ENCODE data around the gene C2orf42.
"Not testable (repeated sequence)": the region's sequence is repeated elsewhere in the genome, so short reads cannot be mapped to it uniquely, and the experiment has no call there.

C2orf42 gene

GRCh38 chr2:70190418-70191243 lies at the start of gene C2orf42:
TSS of gene C2orf42 (minus strand) at chr2:70191019. CDS start at chr2:70181985, 9,034 bp downstream.
- peak; percentile 89 for DNase-seq (ENCODE audit: low read depth)

GRCh38 chr2:70240599-70240998 lies 49.8 kb upstream of the C2orf42 start:
- DNase-seq (ENCODE audit: low read depth) = no peak

GRCh38 chr2:70233926-70234325 lies 43.1 kb upstream of the C2orf42 start:
- DNase-seq (ENCODE audit: low read depth) = no peak

GRCh38 chr2:70226781-70227180 lies 36.0 kb upstream of the C2orf42 start:
- no peak for DNase-seq (ENCODE audit: low read depth)

GRCh38 chr2:70223305-70223704 lies 32.5 kb upstream of the C2orf42 start:
- DNase-seq (ENCODE audit: low read depth) = not testable (repeated sequence)

GRCh38 chr2:70214953-70215549 lies 24.2 kb upstream of the C2orf42 start:
- peak; percentile 30 for DNase-seq (ENCODE audit: low read depth)

GRCh38 chr2:70214365-70214764 lies 23.5 kb upstream of the C2orf42 start:
- DNase-seq (ENCODE audit: low read depth) = no peak

GRCh38 chr2:70212298-70212932 lies 21.6 kb upstream of the C2orf42 start:
- DNase-seq (ENCODE audit: low read depth) = no peak

GRCh38 chr2:70211595-70211994 lies 20.8 kb upstream of the C2orf42 start:
- no peak for DNase-seq (ENCODE audit: low read depth)

GRCh38 chr2:70204452-70204851 lies 13.6 kb upstream of the C2orf42 start:
- DNase-seq (ENCODE audit: low read depth) = no peak

- DNase-seq (ENCODE audit: low read depth) = no peak
Observed at GRCh38 chr2:70203086-70203485, 12.3 kb upstream of the C2orf42 start.

- DNase-seq (ENCODE audit: low read depth) = no peak
Observed at GRCh38 chr2:70202236-70202806, 11.5 kb upstream of the C2orf42 start.

GRCh38 chr2:70201831-70202230 lies 11.0 kb upstream of the C2orf42 start:
- no peak for DNase-seq (ENCODE audit: low read depth)

GRCh38 chr2:70201225-70201768 lies 10.5 kb upstream of the C2orf42 start:
- DNase-seq (ENCODE audit: low read depth) = no peak

- DNase-seq (ENCODE audit: low read depth) = no peak
Observed at GRCh38 chr2:70199320-70199864, 8.6 kb upstream of the C2orf42 start.

- no peak for DNase-seq (ENCODE audit: low read depth)
Observed at GRCh38 chr2:70192516-70192915, 1.7 kb upstream of the C2orf42 start.

- no peak for DNase-seq (ENCODE audit: low read depth)
Observed at GRCh38 chr2:70191244-70191735, 471 bp upstream of the C2orf42 start.

- DNase-seq (ENCODE audit: low read depth) = no peak
Observed at GRCh38 chr2:70188460-70188859, 2.4 kb downstream of the C2orf42 start.

- not testable (repeated sequence) for DNase-seq (ENCODE audit: low read depth)
Observed at GRCh38 chr2:70187170-70187569, 3.6 kb downstream of the C2orf42 start.

- DNase-seq (ENCODE audit: low read depth) = no peak
Observed at GRCh38 chr2:70182689-70183088, 8.1 kb downstream of the C2orf42 start.

- DNase-seq (ENCODE audit: low read depth) = no peak
Observed at GRCh38 chr2:70181363-70181956, 9.4 kb downstream of the C2orf42 start.

- no peak for DNase-seq (ENCODE audit: low read depth)
Observed at GRCh38 chr2:70173520-70173919, 17.3 kb downstream of the C2orf42 start.

All from non-pigmented ciliary epithelial cell (primary cell).